ENCODE measurements around the gene KIF3A.
A peak's percentile ranks its signal among the peaks of the same experiment; 100 is the strongest.

The KIF3A gene

DNA sequence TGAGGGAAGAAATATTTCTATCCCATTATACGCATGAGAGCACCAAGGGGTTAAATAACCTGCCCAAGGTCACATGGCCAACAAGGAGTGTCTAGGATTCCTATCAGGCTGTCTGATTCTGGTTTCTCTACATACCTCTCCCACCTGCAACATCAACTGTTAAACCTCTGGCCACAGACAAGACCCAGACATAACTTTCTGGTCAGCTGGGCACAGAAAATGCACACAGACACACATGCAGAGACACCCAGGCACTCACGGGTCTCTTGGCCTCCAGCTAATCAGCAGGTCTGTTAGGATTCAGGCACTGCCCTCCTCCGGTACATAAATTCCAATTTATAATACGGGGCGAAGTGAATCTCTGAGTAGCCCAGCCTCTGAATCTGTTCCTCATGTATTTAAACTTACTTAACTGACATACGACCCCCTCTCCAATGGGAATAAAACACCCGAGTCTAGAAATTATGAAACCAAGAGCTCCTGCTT is 38.2 kb upstream of the KIF3A start:
- no peak for DNase-seq (ENCODE audit: low read depth)
- TF ChIP-seq, protein P1, sequence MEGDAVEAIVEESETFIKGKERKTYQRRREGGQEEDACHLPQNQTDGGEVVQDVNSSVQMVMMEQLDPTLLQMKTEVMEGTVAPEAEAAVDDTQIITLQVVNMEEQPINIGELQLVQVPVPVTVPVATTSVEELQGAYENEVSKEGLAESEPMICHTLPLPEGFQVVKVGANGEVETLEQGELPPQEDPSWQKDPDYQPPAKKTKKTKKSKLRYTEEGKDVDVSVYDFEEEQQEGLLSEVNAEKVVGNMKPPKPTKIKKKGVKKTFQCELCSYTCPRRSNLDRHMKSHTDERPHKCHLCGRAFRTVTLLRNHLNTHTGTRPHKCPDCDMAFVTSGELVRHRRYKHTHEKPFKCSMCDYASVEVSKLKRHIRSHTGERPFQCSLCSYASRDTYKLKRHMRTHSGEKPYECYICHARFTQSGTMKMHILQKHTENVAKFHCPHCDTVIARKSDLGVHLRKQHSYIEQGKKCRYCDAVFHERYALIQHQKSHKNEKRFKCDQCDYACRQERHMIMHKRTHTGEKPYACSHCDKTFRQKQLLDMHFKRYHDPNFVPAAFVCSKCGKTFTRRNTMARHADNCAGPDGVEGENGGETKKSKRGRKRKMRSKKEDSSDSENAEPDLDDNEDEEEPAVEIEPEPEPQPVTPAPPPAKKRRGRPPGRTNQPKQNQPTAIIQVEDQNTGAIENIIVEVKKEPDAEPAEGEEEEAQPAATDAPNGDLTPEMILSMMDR (conservative IDR thresholded peaks at IDR 0.05; ENCODE audit: low read length): no peak
- peak overlapping the region; percentile 81 for H3K4me3 ChIP-seq (ENCODE audit: low read length)

DNA sequence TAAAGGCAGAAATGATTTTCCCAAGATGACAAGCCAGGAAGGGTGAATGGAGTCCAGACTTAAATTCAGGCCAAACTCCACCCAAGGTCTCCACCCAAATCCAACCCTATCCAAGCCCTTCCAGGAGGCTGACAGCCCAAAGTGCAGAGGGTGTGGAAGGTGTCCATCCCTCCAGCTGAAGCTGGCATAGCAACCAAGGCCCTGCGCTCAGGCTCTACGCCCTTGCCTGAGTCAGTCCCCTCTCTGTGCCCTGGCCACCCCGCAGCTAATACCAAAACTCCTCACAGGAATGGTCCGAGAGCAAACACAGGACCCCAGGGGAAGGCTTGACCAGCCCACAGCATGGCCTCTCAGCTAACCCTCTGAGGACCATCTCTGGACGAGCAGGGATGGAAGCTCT is 37.5 kb upstream of the KIF3A start:
- TF ChIP-seq, protein P1 (conservative IDR thresholded peaks at IDR 0.05; ENCODE audit: low read length): no peak
- no peak for DNase-seq (ENCODE audit: low read depth)
- H3K4me3 ChIP-seq (ENCODE audit: low read length): no peak overlapping the region; the same call in 1 of the 2 replicates

DNA sequence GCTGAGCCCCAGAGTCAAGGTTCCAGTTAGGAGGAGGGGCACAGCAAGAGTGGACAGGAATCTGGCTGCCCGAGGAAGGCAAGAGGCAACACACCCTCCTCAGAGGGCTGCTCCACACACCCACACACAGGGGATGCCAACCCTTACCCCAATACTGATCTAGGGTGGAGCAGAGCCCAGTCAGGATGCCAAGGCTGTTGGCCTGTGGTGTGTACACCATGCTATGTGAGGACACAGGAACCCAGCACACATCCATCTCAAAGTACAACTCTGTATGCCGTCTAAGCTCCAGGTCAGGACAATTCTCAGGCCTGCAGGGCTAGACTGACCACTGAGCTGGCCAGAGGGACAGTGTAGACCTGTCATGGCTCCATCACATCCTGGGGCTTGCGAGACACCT is 37.1 kb upstream of the KIF3A start:
- TF ChIP-seq, protein P1 (conservative IDR thresholded peaks at IDR 0.05; ENCODE audit: low read length): no peak
- DNase-seq (ENCODE audit: low read depth): no peak
- no peak overlapping the region for H3K4me3 ChIP-seq (ENCODE audit: low read length)

DNA sequence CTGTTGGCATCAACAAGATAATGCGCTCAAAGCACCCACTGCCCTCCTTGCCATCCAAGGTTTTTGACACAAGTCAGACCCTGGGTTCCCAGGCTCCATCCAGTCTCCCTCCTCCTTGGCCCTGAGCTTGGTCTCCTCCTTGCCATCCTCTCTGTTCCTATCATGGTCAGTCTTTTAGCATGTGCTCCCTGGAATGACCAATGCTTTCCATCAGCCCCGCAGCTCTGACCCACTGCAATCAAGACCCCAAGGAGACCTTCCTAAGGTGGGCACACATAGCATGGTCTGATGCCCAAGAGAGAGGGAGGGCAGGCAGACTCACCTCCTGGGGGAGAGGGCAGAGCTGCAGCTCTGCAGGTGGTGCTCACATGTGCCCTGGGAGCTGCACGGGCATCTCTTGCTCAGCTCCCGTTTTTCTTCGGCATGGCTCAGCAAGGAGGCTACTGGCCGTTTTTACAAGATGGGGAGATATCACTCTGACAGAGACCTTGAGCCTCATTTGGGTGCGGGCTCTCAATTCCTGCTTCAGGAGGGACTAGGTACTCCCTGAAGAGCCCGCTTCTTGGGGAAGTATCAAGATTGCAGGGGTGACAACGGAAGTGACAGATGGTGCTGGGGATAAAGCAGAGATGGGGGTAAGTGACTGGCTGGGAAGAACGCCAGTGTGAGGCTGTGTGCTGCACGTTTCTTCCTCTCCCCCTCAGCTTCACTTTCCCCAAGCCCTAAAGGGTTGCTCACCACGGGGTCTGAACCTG is 36.4 kb upstream of the KIF3A start:
- no peak for DNase-seq (ENCODE audit: low read depth)
- no peak overlapping the region for H3K4me3 ChIP-seq (ENCODE audit: low read length)
- TF ChIP-seq, protein P1 (conservative IDR thresholded peaks at IDR 0.05; ENCODE audit: low read length): no peak

DNA sequence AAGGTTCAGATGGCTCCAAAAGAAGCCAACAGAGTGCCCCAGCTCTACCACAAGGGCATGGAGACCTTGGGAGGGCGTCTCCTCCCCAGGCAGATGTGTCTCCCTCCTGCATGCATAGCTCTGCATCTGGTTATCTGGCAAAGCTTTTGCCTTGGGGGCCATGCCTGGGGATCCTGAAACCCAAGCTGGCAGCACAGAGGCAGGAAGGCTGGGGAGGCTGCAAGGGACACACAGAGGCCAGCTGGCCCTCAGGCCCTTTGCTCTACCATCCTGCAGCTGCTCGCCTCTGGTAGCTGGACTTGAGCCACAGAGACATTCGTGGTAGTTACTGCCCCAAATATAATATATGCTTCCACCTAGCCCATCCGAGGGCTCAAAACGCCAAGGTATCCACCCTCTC is 35.8 kb upstream of the KIF3A start:
- no peak overlapping the region for H3K4me3 ChIP-seq (ENCODE audit: low read length)
- TF ChIP-seq, protein P1 (conservative IDR thresholded peaks at IDR 0.05; ENCODE audit: low read length): no peak
- DNase-seq (ENCODE audit: low read depth): no peak

DNA sequence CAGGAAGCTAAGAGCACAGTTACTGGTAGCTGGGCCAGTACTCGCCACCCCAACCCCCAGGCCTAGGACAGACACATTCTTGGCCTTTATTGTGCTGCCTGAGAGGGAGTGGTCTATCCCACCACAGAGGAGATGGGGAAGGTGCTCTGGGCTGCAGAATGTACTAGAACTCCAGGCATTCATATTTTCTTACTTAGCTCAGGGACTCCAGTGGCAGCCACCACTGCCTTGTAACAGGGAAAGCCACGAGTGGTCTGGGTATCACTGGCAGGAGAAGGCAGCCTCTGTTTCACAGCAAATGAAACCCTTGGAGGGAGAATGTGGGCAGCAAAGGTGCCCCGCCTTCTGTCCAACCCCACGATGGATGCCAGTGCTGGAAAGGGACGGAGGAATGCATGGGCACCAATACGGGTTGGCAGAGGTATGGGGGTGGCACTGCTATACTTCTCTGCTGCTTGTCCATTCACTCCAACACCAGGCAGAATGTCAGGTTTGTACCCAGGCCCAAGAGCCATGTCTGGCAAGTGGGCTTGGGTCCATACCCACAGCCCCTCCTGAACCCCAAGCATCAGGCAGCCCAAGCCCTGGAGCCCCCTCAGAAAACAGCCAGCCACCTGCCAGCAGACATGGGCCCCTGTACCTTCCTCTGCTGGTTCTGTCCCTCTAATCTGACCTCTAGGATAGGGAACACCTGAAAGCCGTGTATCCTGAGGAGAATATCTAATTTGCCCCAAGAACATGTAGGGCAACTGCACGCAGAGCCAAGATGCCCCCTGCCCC is 35.1 kb upstream of the KIF3A start:
- peak; percentile 41 for DNase-seq (ENCODE audit: low read depth)
- no peak overlapping the region for H3K4me3 ChIP-seq (ENCODE audit: low read length)
- TF ChIP-seq, protein P1 (conservative IDR thresholded peaks at IDR 0.05; ENCODE audit: low read length): no peak

All from AG10803 (cell line).